ENCODE results near the gene AHCYL1.

Gene AHCYL1

GRCh38 chr1:110061341-110061740, 76.8 kb downstream of the AHCYL1 start:
- no peak for DNase-seq (ENCODE audit: extremely low read depth, low read depth)
- no peak for TF ChIP-seq CTCF (IDR thresholded peaks at IDR 0.05; ENCODE audit: low read depth, low read length, missing control alignments)
- no peak overlapping the region for H3K4me3 ChIP-seq (replicated peaks; ENCODE audit: low read depth, low read length)

GRCh38 chr1:110062612-110063011, 78.0 kb downstream of the AHCYL1 start:
- H3K4me3 ChIP-seq (replicated peaks; ENCODE audit: low read depth, low read length), result no peak overlapping the region
- no peak for TF ChIP-seq CTCF (IDR thresholded peaks at IDR 0.05; ENCODE audit: low read depth, low read length, missing control alignments)
- DNase-seq (ENCODE audit: extremely low read depth, low read depth), result no peak

GRCh38 chr1:110063781-110064180, 79.2 kb downstream of the AHCYL1 start:
- no peak for TF ChIP-seq CTCF (IDR thresholded peaks at IDR 0.05; ENCODE audit: low read depth, low read length, missing control alignments)
- DNase-seq (ENCODE audit: extremely low read depth, low read depth), result no peak
- no peak overlapping the region for H3K4me3 ChIP-seq (replicated peaks; ENCODE audit: low read depth, low read length)

- H3K4me3 ChIP-seq (replicated peaks; ENCODE audit: low read depth, low read length), result no peak overlapping the region
- no peak for TF ChIP-seq CTCF (IDR thresholded peaks at IDR 0.05; ENCODE audit: low read depth, low read length, missing control alignments)
- DNase-seq (ENCODE audit: extremely low read depth, low read depth), result no peak
Observed at GRCh38 chr1:110064576-110065337, 80.2 kb downstream of the AHCYL1 start.

- H3K4me3 ChIP-seq (replicated peaks; ENCODE audit: low read depth, low read length), result no peak overlapping the region
- DNase-seq (ENCODE audit: extremely low read depth, low read depth), result no peak
- no peak for TF ChIP-seq CTCF (IDR thresholded peaks at IDR 0.05; ENCODE audit: low read depth, low read length, missing control alignments)
Observed at GRCh38 chr1:110065841-110066240, 81.3 kb downstream of the AHCYL1 start.

- TF ChIP-seq CTCF (IDR thresholded peaks at IDR 0.05; ENCODE audit: low read depth, low read length, missing control alignments), result no peak
- no peak overlapping the region for H3K4me3 ChIP-seq (replicated peaks; ENCODE audit: low read depth, low read length)
- no peak for DNase-seq (ENCODE audit: extremely low read depth, low read depth)
Observed at GRCh38 chr1:110067479-110067892, 82.9 kb downstream of the AHCYL1 start.
